Renal cortex interstitium (tissue), 15 donors: ENCODE results near the gene ZNF579. TPM values are rescaled to one million over a fixed set of nuclear protein-coding genes. Genes with fewer than 3 reads are reported as not detected.
A peak's percentile ranks its signal among the peaks of the same experiment; 100 is the strongest.

ENCODE experiments used
- DNase-seq, 11 donors: peaks; one replicate each; pipeline ENCODE4 v3.0.0-alpha.2; 2013; ENCODE audit warnings: low read depth in 9 of 11, low spot score in 4 of 11; ENCODE audit errors: extremely low read depth in 1 of 11
- long read RNA-seq, 16 experiments: transcript quantifications; one replicate each; lab custom pipeline, GENCODE V29; 2026
- polyA plus RNA-seq, 3 donors: library from polyadenylated mRNA; unstranded; fragments of 120-200 nt; gene quantifications; one replicate each; pipeline ENCODE4 v1.2.1, GENCODE V29; 2013; ENCODE audit not compliant: insufficient read length in 3 of 3

The ZNF579 gene
- 10 to 100 TPM; 13.8 to 21.2 (median 19.5) TPM for polyA plus RNA-seq
- long read RNA-seq, donor 1, transcript ZNF579-201 (2 exons, 2,899 nt), result major isoform, 8 of 8 reads
- long read RNA-seq, donor 1, partial matches to known transcripts, result 0 of 8 reads
- long read RNA-seq, donor 1, other reads (novel, unspliced or antisense), result 0 of 8 reads
- long read RNA-seq, donor 2, transcript ZNF579-201 (2 exons, 2,899 nt), result major isoform, 5 of 5 reads
- long read RNA-seq, donor 2, partial matches to known transcripts, result 0 of 5 reads
- long read RNA-seq, donor 2, other reads (novel, unspliced or antisense), result 0 of 5 reads
- long read RNA-seq, donor 3, transcript ZNF579-201 (2 exons, 2,899 nt), result major isoform, 7 of 7 reads
- long read RNA-seq, donor 3, partial matches to known transcripts, result 0 of 7 reads
- long read RNA-seq, donor 3, other reads (novel, unspliced or antisense), result 0 of 7 reads
- long read RNA-seq, donor 4, transcript ZNF579-201 (2 exons, 2,899 nt), result major isoform, 6 of 6 reads
- long read RNA-seq, donor 4, partial matches to known transcripts, result 0 of 6 reads
- long read RNA-seq, donor 4, other reads (novel, unspliced or antisense), result 0 of 6 reads
- long read RNA-seq, donor 5, transcript ZNF579-201 (2 exons, 2,899 nt), result major isoform, 14 of 14 reads
- long read RNA-seq, donor 5, partial matches to known transcripts, result 0 of 14 reads
- long read RNA-seq, donor 5, other reads (novel, unspliced or antisense), result 0 of 14 reads
- long read RNA-seq, donor 6, transcript ZNF579-201 (2 exons, 2,899 nt), result major isoform, 8 of 8 reads
- long read RNA-seq, donor 6, partial matches to known transcripts, result 0 of 8 reads
- long read RNA-seq, donor 6, other reads (novel, unspliced or antisense), result 0 of 8 reads
- long read RNA-seq, donor 7, transcript ZNF579-201 (2 exons, 2,899 nt), result major isoform, 6 of 6 reads
- long read RNA-seq, donor 7, partial matches to known transcripts, result 0 of 6 reads
- long read RNA-seq, donor 7, other reads (novel, unspliced or antisense), result 0 of 6 reads
- long read RNA-seq, donor 8, transcript ZNF579-201 (2 exons, 2,899 nt), result major isoform, 5 of 5 reads
- long read RNA-seq, donor 8, partial matches to known transcripts, result 0 of 5 reads
- long read RNA-seq, donor 8, other reads (novel, unspliced or antisense), result 0 of 5 reads
- long read RNA-seq, donor 9, transcript ZNF579-201 (2 exons, 2,899 nt), result major isoform, 8 of 8 reads
- long read RNA-seq, donor 9, partial matches to known transcripts, result 0 of 8 reads
- long read RNA-seq, donor 9, other reads (novel, unspliced or antisense), result 0 of 8 reads
- long read RNA-seq, donor 10, transcript ZNF579-201 (2 exons, 2,899 nt), result major isoform, 10 of 10 reads
- long read RNA-seq, donor 10, partial matches to known transcripts, result 0 of 10 reads
- long read RNA-seq, donor 10, other reads (novel, unspliced or antisense), result 0 of 10 reads
- long read RNA-seq, donor 11, transcript ZNF579-201 (2 exons, 2,899 nt), result major isoform, 5 of 5 reads
- long read RNA-seq, donor 11, partial matches to known transcripts, result 0 of 5 reads
- long read RNA-seq, donor 11, other reads (novel, unspliced or antisense), result 0 of 5 reads
- long read RNA-seq, donor 12, partial matches to known transcripts, result 0 of 2 reads
- long read RNA-seq, donor 12, other reads (novel, unspliced or antisense), result 0 of 2 reads
- long read RNA-seq, donor 13, transcript ZNF579-201 (2 exons, 2,899 nt), result major isoform, 13 of 13 reads
- long read RNA-seq, donor 13, partial matches to known transcripts, result 0 of 13 reads
- long read RNA-seq, donor 13, other reads (novel, unspliced or antisense), result 0 of 13 reads
- long read RNA-seq, donor 14, partial matches to known transcripts, result 0 of 3 reads
- long read RNA-seq, donor 14, other reads (novel, unspliced or antisense), result 0 of 3 reads
- long read RNA-seq, donor 15, partial matches to known transcripts, result 0 of 4 reads
- long read RNA-seq, donor 15, other reads (novel, unspliced or antisense), result 0 of 4 reads
- long read RNA-seq, donor 16, transcript ZNF579-201 (2 exons, 2,899 nt), result major isoform, 13 of 21 reads
- long read RNA-seq, donor 16, partial matches to known transcripts, result 8 of 21 reads
- long read RNA-seq, donor 16, other reads (novel, unspliced or antisense), result 0 of 21 reads

DNA sequence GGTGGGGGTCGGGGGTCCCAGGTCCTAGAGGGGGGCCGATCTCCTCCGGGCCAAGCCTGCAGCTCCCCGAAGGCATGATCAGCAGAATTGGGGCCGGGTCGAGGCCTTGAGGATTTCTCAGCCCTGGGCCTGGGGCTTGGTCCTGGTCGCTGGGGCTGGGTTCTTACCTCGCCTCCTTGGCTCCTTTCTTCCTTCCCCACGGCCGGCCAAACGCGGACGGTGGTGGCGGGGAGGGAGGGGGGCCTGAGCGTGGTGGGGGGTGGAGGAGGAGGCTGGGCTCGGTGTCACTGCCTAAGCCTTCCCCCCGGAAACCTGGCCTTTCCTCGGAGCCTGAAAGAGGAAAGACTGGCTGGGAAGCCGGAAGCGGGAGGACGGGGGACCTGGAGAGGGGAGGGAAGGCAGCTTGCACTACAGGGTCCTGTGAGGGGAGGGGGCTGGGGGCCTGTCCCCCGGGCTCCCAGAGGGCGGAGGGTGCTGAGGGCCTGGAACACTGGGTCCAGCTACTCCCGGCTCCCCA is at the start of gene ZNF579:
ZNF579 (minus strand) TSS at position 221 of the 517 bp plus-strand sequence. CDS start 1,209 bp downstream, outside the sequence.
- peak; percentile 71 to 90 (median 83) for DNase-seq

DNA sequence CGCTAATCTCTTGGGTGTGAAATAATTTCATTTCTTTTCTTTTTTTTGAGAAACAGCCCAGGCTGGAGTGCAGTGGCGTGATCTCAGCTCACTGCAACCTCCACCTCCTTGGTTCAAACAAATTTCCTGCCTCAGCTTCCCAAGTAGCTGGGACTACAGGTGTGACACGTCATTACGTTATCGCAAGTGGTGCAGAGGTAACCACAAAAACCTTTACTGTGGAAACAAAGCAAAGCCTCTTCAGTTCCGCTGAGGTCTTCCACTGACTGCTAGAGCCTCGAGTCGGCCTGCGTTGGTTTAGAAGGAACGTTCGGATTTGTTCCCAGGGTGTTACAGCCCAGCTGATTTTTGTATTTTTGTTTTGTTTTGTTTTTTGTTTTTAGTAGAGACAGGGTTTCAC is 45.7 kb upstream of the ZNF579 start:
- DNase-seq, result no peak

DNA sequence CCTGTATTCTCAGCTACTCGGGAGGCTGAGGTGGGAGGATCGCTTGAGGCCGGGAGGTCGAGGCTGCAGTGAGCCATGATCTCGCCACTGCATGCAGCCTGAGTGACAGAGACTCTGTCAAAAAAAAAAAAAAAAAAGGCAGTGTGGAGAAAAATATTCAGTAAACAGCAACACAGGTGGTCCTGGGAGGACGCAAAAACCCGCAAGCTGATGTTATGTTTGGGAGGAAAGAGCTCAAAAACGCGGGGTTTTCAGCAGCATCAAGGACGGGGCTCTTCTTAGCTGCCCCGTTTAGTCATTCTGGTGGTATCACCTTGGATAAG is 44.3 kb upstream of the ZNF579 start:
- no peak for DNase-seq

DNA sequence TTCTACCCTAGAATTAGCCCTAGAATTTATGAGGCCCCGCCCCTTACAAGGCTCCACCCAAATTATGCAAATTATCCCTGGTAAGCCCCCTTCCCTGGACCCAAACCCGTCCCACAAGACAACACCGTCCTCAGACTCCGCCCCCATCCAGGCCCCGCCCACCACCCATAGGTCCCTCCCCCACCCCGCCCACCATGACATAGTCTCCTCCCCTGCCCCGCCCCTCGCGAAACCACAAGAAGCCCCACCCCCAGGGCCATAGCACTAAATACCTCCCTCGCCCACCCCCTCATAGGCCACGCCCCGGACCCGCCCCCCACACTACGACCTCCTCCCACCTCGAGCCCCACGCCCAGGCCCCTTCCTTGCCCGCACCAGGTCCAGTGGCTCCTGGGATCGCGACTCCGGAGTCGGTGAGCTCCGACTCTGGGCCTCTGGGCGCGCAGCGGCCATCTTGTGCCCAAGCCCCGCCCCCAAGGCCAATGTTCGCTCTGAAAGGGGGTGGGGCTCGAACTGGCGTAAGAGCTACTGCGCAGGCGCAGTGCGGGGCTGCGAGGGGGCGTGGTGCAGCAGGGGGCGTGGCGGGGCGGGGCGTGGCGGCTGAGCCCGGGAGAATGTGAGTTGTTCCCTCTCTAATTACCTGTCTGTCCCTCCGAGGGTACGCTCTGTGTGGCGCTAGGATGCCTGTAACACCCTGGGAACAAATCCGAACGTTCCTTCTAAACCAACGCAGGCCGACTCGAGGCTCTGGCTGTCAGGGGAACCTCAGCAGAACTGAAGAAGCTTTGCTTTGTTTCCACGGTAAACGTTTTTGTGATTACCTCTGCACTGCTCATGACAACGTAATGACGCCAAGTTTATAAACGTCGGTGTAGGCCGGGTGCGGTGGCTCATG is 43.7 kb upstream of the ZNF579 start, which contains the start of gene ZNF784:
ZNF784 (minus strand) TSS at position 458 of the 895 bp plus-strand sequence; CDS start at position 453, 5 bp downstream.
- DNase-seq, result peak in 8 of 11 donors; percentile 86 to 94 (median 92)

GRCh38 chr19:55623561-55623960 is 42.9 kb upstream of the ZNF579 start:
- DNase-seq, result no peak

DNA sequence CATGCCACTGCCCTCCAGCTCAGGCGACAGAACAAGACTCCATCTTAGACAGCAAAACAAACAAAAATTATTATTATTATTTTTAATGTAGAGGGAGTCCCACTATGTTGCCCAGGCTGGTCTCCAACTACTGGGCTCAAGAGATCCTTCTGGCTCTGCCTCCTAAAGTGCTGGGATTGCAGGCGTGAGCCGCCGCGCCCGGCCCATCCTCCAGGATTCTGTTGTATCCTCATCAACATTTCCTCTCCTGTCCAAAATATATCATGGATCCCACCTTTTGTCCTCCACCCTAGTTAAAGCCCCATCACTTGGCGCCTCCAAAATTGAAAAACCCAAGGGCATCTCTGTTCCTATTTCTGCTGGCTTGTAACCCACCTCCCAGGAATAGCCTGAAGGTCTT is 42.5 kb upstream of the ZNF579 start:
- DNase-seq, result no peak

- no peak for DNase-seq
These were observed 41.8 kb upstream of the ZNF579 start for GRCh38 chr19:55622242-55622969.

GRCh38 chr19:55621673-55622231 is 41.1 kb upstream of the ZNF579 start:
- DNase-seq, result no peak

- DNase-seq, result no peak
These were observed 40.6 kb upstream of the ZNF579 start for GRCh38 chr19:55621205-55621672.

- no peak for DNase-seq
These were observed 40.0 kb upstream of the ZNF579 start for GRCh38 chr19:55620410-55621204.

DNA sequence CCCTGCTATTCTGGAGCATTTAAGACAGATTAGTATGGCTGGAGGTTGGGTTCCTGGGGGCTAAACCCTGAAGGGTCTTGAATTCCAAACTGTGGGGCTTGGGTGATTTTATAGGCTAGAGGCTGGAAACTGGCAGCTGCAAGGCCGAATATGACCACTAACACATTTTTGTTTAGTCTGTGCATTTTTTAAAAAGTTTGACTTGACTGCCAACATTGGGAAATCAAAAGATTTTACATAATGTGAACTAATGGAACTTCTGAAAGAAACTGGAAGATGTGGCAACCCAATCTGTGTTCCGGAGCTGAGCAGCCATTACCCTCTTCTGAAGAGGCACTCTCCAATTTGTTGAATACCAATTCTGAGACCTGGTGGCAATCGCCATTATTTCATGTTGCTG is 38.6 kb upstream of the ZNF579 start:
- no peak for DNase-seq

GRCh38 chr19:55618426-55618825 is 37.8 kb upstream of the ZNF579 start:
- no peak for DNase-seq

- no peak for DNase-seq
These were observed 36.8 kb upstream of the ZNF579 start for GRCh38 chr19:55617426-55617825.

DNA sequence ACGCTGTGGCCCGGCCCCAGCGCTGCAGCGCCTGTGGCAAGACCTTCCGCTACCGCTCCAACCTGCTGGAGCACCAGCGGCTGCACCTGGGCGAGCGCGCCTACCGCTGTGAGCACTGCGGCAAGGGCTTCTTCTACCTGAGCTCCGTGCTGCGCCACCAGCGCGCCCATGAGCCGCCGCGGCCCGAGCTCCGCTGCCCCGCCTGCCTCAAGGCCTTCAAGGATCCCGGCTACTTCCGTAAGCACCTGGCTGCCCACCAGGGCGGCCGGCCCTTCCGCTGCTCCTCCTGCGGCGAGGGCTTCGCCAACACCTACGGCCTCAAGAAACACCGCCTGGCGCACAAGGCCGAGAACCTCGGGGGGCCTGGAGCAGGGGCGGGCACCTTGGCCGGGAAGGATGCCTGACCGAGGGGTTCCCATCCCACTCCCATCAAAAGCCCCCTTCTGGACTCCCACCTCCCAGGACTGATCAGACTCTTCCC is 35.8 kb upstream of the ZNF579 start:
- no peak for DNase-seq
